ENCODE measurements around the gene TMEM95.

GRCh38 chr17:7307686-7308624 is 47.0 kb upstream of the TMEM95 start:
- TF ChIP-seq CTCF (IDR thresholded peaks at IDR 0.05; ENCODE audit: low read depth, low read length) (no peak), EZH2phosphoT487 (IDR thresholded peaks at IDR 0.05; ENCODE audit: low read depth) (no peak)

Measured in OCI-LY3 (cell line).